Activated gamma-delta T cell treated with anti-CD3 and anti-CD28 coated beads, Interleukin-2, amount 50 U/mL, for 16 hours (primary cell): ENCODE data around the gene SLC35A3.
"Not testable (repeated sequence)": the region's sequence is repeated elsewhere in the genome, so short reads cannot be mapped to it uniquely, and the experiment has no call there.

Source experiments
- DNase-seq: peaks from one replicate; pipeline ENCODE4 v3.0.0-alpha.2; 2020; ENCODE audit warnings: low read depth

SLC35A3 gene

DNA sequence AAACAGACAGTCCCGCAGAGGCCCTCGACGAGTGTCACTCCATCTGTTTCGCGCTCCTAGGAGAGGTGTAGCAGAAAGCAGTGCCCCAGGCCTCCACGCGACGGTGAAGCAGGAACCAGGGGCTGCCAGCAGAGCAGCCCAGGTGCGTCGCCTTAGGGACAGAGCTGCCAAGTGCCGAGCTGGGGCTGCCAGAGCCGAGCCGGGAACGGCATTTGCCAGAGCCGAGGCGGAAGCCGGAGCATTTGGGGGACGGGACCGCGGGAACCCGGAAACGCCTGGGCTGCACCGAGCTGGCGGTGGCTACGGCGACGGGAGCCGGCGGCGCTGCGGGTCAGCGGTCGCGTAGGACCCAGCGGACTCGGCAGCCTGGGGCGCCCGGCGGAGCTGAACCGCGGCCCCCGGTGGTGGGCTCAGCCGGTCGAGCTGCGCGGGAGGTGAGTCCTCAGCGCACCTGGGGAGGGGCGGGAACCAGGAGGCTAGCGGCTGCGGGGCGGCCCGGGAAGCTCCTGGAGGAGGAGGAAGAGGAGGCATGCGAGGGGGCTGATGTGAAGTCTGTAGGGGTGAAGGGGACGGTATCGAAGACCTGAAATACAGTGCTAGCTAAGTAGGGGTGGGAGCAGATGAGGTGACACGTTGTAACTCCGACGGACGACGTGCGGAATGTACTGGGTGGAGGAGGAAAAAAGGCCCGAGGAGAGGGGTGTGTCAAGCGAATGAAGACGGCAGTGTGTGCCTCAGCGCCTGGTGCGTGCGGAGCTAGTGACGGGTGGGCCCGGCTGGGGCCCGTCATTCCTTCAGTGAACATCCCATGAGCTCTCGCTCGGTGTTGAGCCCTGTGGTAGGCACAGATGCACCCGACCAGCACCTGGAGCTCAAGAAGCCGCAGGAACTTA lies at the start of gene SLC35A3:
SLC35A3 (plus strand) TSS at position 268 of the 893 bp plus-strand sequence. CDS start 23,559 bp downstream, outside the sequence.
- peak; percentile 63 for DNase-seq

DNA sequence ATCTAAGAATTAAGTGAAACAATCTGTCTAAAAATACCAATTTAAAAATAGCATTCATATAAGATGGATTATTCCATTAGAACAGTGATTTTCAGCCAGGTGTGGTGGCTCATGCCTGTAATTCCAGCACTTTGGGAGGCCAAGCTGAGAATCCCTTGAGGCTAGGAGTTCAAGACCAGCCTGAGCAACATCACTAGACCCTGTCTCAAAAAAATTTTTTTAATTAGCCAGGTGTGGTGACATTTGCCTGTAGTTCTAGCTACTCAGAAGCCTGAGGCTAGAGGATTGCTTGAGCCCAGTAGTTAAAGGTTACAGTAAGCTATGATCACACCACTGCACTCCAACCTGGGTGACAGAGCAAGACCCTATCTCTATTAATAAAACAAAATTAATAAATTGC lies 35.0 kb upstream of the SLC35A3 start:
- no peak for DNase-seq

DNA sequence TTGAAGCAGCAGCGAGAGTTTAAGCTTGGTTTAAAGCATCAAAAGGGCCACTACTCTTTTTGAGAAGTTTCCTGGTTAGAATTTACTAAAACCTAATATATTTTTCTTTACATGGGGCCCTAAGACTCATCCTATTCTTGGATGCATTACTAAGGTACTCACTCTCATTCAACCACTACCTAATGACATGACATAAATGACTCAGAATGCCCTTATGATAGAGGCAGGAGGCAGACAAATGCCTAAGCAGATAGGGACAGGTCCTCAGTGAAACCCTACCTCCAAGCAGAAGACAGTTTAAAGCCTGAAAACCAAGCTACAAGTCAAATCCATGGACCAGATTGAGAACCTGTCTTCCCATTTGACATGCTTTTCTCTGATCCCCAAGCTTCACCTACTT lies 34.3 kb upstream of the SLC35A3 start:
- DNase-seq: no peak

DNA sequence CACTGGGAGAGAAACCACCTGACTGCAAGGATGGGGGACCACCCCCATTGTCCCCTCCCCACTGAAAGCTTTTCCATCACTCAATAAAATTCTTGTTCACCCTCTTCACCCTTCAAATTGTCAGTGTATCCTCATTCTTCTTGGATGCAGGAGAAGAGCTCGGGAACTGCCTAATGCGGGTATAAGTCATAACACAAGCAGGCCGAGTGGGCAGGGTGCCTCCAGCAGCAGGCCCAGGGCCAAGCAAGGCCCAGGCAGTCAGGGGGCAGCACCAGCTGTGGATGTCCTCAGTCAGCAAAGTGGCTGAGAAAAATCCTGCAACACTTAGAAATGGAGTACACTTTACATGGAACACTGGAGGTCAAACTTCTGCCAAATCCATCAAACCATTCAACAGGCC lies 33.7 kb upstream of the SLC35A3 start:
- no peak for DNase-seq

DNA sequence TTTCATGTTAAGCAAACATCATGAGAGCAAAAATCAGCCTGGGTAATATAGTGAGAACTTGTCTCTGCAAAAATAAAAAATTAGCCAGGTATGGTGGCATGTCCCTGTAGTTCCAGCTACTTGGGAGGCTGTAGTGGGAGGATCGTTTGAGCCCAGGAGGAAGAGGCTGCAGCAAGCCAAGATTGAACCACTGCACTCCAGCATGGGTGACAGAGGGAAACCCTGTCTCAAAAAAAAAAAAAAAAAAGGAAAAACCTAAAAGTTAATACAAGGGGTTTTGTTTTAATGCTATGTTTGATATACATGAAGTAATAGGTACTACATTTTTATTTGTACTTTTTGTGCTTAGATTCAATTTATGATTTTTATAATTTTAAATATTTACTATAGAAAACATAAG lies 27.1 kb upstream of the SLC35A3 start:
- no peak for DNase-seq

DNA sequence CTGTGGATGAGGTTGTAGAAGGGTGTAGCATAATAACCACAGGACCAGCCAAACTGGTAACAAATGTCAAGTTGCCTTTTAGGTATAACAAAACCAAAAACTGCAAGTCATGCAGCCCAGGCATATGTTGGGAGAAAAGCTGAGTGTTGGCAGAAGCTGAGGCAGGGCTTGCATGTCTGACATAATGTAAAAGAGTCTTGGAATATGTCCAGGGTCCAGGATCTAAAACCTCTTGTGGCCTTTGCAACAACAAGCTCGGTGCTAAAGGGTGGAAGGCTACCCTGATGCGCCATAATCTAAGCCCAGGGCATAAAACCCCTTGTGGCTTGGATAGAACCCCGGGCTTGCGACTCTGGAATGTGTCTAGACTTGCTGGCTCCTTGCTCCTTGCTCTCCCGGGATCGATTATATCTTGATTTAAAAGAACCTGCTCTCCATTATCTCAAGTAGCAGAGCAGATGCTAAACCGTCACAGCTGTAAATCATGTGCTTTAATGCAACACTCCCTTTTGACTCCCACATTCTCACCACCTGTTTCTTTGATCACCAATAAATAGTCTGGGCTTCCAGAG lies 26.5 kb upstream of the SLC35A3 start:
- DNase-seq: no peak

DNA sequence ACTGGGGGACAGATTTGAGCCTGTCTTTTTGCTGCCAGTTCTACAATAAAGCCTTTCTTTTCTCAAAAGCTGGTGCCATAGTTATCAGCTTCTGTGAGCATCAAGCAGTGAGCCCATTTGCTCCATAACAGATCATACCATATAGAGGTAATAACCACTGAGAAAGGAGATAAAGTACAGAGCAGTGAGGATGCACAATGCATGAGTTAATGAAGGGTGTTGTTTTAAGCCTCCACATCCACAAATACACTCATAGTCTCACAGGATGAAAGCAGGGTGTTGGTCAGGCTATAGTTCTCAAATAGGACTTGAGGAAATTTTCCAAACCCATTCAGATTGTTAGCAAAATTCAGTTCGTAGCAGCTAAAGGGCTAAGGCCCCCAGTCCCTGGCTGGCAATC lies 25.6 kb upstream of the SLC35A3 start:
- DNase-seq: no peak

DNA sequence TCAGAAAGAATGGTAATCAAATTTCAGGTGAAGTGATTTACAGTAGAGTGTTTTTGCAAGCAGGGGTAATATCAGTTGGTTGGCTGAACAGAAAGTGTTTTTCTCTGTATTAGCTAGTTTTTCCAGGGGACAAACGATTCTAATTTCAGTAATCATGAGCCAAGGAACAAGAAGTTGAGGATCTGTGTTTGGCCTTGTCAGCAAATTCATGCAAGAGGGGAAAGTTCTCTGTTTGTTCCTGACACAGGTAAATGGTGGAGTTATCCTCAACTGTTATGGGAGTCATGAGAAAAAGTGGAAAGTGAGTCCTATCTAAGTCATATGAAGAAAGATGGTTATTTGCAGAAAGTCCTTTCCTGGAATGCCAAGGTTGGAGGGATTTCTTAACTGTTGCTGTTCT lies 24.6 kb upstream of the SLC35A3 start:
- no peak for DNase-seq

DNA sequence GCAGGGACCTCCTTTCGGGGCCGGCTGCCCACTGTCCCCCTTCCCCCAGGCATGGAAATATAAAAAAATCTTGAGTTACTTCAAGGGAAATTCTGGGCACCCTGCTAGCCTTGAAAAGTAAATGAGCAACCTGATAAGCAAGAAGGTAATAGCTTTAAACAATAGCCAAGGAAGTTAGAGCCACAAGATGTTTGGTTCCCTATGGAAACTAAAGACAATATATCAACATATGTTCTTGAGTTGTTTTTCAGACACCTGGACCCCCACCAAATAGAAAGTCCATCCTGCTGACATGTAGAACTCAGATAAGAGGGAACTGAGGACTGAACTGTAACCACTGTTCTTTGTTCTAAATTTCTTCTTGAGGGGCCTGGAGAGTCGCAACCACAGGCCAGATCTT lies 19.3 kb upstream of the SLC35A3 start:
- DNase-seq: no peak

DNA sequence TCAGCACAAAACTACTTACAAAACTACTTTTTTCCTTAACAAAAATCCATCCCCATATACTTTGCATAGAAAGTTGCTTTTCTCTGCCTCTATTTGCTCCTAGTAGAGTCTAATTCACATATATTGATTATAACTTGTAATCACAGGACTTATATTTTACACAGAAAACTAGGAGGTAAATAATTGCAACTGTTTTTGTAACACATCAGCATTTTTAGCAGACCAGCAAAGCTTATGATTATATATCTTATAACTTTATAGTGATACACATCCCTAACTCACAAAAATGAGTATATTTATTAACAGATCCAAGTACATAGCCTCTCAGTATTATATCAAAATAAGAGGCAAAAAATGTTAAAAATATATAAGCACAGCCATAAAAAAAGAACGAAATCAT lies 17.3 kb upstream of the SLC35A3 start:
- DNase-seq: no peak

DNA sequence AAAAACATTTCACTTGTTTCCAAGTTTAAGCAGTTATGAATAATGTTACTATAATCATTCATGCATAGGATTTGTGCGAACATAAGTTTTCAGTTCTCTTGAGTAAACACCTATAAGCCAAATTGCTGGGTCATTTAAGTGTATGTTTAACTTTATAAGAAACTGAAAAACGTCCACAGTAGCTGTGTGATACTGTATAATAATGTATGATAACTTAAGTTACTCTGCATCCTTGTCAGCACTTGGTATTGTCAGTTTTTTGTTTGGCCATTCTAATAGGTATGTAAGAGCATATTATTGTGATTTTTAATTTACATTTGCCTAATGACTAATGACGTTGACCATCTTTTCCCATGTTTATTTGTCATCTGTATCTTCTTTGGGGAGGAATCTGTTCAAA lies 14.4 kb upstream of the SLC35A3 start:
- DNase-seq: no peak

DNA sequence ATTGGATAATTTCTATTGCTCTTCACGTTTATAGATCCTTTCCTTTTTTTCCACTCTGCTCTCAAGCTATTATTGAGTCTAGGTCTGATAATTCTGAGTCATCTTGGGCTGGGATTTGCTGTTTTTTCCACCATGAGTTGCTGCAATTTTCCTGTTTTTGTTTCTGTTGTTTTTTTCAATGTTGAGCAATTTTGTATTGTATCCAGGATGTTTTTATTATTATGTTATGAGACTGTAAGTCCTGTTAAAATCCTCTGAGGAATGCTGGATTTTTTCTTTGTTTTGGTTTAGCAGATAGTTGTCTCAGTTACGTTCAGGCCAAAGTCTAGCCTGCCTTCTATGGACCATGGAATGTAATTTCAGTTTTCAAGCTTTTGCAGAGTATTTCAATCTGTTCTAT lies 13.0 kb upstream of the SLC35A3 start:
- DNase-seq: no peak

DNA sequence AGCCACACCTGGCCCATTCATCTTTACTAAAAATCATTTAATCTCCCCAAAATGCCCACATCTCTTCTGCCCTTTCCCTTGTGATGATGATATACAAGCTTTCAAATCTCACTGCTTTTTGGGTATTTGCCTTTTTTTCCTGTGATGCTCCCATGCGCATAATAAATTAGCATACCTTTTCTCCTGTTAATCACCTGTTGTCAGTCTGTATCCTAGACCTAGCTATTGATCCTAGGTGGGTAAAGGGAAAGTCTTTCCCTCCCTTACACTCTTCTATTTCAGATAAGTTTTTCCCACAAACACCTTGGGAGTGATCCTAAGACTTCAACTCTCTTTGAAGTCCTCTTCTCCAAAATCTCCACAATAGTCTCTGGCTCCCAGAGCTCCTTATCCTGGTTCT lies 12.0 kb upstream of the SLC35A3 start:
- no peak for DNase-seq

DNA sequence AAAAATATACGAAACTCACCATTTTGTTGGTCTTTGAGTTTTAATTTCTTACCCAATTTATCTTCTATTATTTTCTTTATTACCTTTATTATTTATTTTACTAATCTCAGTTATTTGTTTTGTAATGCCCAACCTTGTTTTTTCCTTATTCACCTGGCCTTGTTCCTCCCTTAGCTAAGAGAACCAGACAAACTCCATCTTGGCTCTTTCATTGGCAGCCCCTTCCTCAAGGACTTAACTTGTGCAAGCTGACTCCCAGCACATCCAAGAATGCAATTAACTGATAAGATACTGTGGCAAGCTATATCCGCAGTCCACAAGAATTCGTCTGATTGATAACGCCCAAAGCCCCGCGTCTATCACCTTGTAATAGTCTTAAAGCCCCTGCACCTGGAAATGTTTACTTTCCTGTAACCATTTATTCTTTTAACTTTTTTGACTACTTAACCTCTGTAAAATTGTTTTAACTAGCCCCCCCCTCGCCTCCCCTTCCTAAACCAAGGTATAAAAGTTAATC lies 10.5 kb upstream of the SLC35A3 start:
- not testable (repeated sequence) for DNase-seq

DNA sequence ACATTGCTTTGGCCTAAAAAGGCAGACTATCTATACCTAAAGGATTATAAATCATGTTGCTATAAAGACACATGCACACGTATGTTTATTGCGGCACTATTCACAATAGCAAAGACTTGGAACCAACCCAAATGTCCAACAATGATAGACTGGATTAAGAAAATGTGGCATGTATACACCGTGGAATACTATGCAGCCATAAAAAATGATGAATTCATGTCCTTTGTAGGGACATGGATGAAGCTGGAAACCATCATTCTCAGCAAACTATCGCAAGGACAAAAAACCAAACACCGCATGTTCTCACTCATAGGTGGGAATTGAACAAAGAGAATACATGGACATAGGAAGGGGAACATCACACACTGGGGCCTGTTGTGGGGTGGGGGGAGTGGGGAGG lies 9.5 kb upstream of the SLC35A3 start:
- DNase-seq: not testable (repeated sequence)

DNA sequence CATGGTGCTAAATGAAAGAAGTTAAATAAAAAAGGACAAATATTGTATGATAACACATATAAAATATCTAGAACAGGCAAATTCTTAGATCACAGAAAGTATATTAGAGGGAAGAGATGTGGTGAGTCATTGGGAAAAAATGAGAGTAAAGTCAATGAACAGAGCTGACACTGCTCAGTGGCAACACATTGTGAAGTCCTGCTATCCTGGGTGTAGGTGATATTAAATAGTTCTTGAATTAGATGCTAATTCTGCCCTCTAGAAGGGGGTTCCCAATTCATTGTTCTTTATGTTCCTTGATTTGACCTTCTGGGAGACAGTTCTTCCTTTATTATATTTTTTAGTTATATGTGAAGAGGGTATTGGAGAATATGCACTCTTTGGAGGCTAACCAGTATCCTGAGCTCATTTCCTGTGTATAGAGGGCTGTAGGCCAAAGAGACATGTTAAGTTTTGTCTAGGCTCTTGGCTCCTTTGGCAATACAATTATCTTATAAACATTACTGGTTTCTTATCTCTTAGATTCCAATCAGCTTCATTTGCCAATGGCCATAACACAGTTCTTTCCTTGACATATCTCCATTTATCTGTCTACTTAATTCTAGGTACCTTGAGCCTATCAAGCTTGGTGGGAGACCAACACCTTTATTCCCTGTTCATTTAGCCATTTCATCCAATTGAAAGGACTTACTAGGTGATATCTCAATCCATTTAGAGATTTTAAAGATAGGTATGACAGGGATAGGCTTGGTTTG lies 6.6 kb upstream of the SLC35A3 start:
- DNase-seq: no peak

DNA sequence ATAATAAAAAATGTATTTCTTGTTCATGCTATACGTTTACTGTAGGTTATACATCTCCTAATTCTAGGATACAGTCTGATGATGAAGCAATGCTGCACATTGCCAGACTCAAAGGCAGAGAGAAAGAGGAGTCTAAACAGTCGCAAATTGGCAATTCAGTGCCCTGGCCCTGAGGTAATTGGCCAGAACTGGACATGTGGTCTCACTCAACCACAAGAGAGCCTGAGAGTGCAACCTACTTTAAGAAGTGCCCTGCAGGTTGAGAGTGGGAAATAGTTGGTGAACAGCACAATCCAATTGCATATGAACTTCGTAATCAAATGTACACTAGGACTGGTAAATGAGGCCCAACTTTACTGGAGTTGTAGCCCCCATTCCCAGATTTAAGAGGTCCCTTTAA lies 5.0 kb upstream of the SLC35A3 start:
- DNase-seq: no peak

DNA sequence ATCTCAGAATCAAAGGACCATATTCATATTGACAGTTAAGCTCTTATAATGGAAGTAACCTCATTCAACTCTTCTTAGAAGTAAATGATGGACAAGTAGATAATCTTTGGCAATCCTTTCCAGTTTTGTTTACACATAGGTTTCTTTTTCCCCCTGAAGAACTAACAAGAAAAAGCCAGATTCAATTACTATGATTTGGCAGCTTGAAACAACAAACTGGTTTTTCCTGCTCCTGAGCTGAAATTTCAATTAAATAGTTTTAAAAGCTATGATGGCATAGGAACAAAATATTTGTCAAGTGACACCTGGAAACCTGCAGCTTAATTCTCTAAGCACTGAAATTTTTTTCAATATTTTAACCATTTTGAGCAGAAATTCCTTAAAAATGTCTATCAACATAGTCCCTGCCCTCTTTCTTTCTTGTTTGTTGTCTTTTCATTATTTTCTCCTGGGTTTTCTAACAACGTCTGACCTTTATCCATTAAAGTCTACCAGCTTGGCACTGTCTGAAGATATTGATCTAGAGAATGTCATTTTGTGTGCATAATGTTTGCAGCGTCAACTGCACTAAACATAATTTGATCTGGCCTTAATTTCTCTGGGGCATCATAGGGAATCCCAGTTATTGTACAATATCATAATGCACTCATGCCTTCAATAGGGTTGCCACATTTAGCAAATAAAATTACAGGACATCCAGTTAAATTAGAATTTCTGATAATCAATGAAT lies 4.0 kb upstream of the SLC35A3 start:
- no peak for DNase-seq

DNA sequence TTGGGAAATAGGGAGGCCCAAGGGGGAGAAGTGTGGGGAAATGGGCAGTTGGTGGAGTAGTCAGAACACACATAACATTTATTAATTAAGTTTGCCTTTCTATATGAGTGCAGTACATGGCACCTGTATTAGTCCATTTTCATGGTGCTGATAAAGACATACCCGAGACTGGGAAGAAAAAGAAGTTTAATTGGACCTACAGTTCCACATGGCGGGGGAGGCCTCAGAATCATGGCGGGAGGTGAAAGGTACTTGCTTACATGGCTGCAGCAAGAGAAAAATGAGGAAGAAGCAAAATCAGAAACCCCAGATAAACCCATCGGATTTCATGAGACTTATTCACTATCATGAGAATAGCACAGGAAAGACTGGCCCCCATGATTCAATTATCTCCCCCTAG lies 1.6 kb upstream of the SLC35A3 start:
- DNase-seq: no peak

DNA sequence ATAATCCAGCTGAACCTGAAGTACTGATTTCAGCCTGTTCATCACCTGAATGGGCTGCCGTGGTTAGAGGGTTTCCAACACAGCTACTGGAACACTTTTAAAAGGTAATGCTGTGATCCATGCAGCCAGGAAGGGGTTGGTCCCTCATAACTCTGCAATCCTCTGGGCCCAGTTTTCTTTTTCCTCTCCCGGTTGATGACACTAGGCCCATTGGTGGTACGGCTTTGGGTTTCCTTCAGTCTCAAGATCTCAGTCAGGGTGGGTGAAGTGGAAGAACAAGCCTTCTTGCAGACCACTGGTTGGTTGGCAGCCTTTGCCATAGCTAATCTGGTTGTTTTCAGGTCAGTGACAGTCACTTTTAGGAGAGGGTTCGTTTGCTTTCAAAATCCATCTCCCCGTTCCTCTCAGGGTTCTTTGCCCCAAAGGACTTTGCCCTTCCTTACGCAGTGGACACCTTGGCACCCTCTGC lies 502 bp upstream of the SLC35A3 start:
- no peak for DNase-seq

DNA sequence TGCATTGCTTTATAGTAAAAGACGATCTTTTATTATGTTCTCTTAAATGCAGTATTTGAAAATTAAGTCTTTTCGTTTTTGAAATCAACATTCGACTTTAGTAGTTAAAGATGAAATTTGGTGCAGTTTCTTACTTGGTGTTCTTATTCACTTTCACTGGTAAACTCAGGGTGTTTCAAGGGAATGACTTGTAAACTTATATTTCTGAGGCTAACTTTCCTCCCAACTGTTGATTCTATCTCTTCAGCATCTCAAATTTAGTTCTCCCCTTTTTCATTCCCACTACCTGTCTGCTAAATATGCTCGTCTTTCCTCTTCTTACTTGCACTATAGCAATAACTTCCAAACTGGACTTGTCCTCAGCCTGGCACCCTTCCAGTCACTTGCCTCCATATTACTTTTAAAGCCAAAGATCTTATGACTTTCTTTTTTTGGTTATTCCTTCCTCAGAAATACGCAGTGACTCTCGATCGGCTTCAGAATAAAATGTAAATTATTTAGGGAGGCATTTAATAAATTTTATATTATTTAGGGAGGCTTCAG lies 988 bp downstream of the SLC35A3 start:
- no peak for DNase-seq

DNA sequence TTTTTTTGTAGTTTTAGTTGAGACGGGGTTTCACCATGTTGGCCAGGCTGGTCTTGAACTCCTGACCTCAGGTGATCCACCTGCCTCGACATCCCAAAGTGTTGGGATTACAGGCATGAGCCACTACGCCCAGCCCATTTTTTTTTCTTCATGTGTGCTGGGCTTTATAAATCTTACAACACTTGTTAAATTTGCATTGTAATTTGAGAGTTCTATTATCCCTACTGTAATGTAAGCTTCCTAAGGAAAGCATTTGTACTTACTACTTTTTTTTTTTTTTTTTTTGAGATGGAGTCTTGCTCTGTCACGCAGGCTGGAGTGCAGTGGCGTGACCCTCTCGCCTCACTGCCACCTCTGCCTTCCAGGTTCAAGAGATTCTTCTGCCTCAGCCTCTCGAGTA lies 2.3 kb downstream of the SLC35A3 start:
- DNase-seq: not testable (repeated sequence)
